Fibroblast of lung (primary cell): ENCODE data around the gene BRD7.

Experiments used
- EZH2 ChIP-seq: IDR thresholded peaks from 2 replicates; pipeline ENCODE4 v1.5.1; 2012; ENCODE audit warnings: low read length, control low read depth, mild to moderate bottlenecking; ENCODE audit errors: missing control alignments
- TF ChIP-seq, protein P1 (sequence below), 2 donors: IDR thresholded peaks in 1 of 2; conservative IDR thresholded peaks in 1 of 2; 1 replicate in 1 of 2; 2 replicates in 1 of 2; pipeline ENCODE4 v1.5.1; 2011 to 2012; ENCODE audit warnings: low read length in 2 of 2, control low read depth in 1 of 2, inconsistent platforms in 1 of 2, low read depth in 1 of 2, mild to moderate bottlenecking in 1 of 2

DNA sequence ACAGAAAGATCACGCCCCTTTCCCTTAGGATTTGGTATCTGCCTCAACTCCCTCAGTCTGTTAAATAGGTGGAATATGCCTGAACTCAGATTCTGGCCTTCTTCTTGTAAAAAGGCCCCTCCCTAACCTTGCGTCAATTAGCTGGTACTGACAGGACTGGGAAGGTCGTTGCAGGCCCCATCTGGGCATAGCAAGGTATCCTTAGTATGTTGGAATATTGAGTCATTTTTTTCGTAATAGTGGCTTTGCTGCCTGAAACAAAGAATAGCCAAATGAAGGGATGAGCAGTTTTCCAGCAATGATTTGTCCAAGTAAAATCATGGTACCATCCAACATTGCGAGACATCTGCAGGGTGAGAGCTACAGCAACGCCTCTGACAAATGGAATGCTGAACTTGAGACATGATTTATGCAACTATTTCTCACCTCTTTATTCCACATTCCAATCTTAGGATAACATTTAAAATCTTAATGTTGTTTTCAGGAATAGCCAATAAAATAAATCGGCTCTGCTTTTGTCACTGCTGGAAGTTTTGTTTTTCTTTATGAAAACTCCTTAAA is 39.3 kb upstream of the BRD7 start:
- TF ChIP-seq, protein P1, sequence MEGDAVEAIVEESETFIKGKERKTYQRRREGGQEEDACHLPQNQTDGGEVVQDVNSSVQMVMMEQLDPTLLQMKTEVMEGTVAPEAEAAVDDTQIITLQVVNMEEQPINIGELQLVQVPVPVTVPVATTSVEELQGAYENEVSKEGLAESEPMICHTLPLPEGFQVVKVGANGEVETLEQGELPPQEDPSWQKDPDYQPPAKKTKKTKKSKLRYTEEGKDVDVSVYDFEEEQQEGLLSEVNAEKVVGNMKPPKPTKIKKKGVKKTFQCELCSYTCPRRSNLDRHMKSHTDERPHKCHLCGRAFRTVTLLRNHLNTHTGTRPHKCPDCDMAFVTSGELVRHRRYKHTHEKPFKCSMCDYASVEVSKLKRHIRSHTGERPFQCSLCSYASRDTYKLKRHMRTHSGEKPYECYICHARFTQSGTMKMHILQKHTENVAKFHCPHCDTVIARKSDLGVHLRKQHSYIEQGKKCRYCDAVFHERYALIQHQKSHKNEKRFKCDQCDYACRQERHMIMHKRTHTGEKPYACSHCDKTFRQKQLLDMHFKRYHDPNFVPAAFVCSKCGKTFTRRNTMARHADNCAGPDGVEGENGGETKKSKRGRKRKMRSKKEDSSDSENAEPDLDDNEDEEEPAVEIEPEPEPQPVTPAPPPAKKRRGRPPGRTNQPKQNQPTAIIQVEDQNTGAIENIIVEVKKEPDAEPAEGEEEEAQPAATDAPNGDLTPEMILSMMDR (conservative IDR thresholded peaks at IDR 0.05 in 1 of 2, IDR thresholded peaks at IDR 0.05 in 1 of 2; ENCODE audit: low read depth in 1 of 2, low read length in 2 of 2) = no peak
- TF ChIP-seq EZH2 = no peak
